NCI-H748 (cell line): ENCODE measurements around the gene MYL7.
A peak's percentile ranks its signal among the peaks of the same experiment; 100 is the strongest.
"Not testable (repeated sequence)": the region's sequence is repeated elsewhere in the genome, so short reads cannot be mapped to it uniquely, and the experiment has no call there.

Source experiments
- DNase-seq: peaks from one replicate; lab custom pipeline; 2025; ENCODE audit not compliant: unreplicated experiment; lab: John Stamatoyannopoulos, UW

Gene MYL7, protein sequence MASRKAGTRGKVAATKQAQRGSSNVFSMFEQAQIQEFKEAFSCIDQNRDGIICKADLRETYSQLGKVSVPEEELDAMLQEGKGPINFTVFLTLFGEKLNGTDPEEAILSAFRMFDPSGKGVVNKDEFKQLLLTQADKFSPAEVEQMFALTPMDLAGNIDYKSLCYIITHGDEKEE

DNA sequence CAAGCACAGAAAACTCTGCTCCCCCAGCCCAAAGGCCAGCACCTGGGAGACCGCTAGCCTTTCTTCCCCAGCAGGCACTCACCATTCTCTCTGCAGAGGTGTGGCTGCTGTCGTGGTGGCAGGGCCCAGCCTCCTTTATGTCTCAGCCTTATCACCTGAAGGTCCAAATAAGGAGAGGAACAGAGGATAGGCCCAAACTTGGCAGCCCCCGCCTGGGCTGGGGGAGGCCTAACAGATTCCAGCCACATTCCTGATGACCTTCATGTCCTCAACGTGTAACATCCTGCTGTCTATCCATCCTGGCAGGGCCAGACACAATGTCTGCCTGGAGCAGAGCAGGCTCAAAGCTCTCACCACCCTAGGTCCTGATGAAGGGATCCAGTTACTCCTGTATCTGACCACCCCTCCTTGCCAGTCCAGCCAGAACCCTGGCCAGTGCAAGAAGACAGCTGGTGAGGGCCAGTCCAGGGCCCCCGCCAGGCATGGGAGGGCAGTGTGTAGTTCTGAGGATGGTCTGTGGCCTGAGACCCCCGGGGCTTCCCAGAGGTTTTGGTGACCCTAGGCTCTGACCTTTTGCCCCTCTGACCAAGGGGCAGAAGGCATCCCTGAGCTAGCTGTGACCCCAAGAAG lies at the start of gene MYL7:
MYL7 (minus strand) TSS at position 112 of the 630 bp plus-strand sequence; CDS start at position 85, 27 bp downstream.
- no peak for DNase-seq

DNA sequence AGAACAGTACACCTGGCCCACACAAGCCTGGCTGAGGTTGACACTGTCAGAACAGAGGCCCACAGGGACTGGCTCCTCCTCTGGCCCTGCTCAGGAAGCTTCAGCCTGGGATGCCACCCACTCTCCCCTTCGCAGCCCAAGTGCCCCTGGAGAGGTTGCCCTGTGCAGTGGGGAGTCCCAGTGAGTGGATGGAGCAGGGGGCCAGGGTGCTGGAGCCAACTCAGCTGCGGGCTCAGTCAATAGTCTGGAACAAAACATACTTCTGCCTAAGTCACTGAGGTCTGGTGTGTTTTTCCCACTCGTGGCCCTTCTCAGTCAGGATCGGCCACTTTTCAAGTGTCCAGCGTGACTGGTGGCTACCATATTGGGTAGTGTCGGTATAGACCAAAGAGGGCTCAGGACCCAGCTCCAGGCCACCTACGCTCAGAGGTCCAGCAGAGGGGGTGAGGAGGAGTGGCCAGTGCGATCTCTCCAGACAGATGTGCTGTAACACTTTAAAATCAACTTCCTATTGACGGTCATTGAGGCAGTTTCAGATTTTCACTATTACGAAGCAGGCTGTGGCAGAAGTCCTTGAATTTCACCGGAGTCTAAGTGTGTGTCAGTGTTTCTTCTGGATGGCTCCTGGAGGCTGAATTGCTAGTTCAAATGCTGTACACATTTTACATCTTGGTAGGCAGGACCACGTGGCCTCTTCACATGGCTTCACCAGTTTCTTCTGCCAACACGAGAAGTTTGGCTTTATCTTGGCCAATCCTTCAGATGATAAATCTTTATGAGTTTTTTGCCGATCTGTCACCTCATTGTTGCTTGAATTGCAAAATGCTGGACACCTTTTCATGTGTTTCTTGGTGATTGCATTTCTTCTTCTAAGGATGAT lies 49.1 kb upstream of the MYL7 start:
- DNase-seq, result no peak

DNA sequence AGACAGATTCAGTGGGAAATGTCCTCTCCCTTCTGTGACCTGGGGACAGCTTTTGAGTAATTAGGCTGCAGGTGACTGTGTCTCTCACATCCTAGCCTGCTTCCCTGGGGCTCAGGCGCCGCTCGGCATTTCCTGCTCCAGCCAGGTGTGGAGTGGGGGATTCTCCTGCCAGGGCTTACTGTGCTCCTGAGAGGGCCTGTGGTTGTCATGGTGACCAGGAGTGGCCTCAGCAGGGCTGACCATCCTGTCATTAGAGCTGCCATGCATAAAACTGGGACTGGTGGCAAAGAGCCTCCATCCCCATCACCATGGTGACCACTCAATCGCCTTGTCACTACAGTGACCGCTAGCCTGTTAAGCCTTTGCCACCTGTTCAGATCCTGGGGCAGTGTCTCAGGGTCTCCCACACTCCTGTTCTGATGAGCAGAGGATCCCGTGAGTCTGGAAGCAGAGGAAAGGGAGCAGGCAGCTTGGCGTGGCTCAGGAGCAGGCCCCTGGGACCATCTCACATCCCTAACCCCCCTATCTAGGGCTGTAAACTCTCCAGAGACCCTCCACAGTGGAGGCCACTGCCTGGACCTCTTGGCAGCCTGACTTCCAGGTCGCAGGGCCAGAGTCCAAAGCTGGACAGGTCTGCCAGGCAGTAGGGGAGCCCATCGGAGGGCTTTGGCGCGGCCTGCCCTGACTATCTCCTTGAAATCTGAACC lies 48.3 kb upstream of the MYL7 start, which contains the start of gene GCK:
GCK (minus strand) TSS at position 154 of the 707 bp plus-strand sequence. CDS start 486 bp downstream, outside the sequence.
- peak; percentile 99 for DNase-seq

DNA sequence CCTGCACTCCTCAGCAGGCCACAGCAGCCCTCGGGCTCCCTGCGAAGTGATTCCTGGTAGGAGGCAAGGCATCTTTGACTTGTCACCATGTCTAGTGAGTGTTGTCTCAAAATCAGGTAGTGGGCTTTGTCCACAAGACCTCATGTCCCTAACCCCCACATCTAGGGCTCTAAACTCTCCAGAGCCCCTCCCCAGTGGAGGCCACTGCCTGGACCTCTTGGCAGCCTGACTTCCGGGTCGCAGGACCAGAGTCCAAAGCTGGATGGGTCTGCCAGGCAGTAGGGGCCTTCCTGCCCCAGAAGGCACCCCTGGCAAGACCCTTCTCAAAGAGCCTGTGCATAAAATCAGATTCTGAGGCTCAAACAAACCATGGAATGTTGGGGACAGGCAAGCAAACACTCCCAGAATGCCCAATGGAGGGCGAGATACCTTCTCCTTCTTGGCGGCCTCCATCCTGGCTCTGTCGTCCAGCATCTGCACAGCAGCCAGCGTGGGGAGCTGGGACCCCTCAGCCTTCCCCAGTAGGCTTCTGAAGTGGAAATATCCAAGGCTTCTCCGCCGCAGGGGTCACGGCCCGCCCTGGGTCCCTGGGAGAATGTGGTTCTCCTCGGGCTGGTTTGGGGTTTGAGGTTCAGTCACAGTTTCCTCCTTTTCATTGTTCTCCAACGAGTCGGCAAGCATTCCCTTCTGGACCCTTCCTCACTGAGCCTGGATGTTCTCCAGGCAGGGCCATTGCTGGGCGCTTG lies 47.5 kb upstream of the MYL7 start:
- DNase-seq, result no peak

DNA sequence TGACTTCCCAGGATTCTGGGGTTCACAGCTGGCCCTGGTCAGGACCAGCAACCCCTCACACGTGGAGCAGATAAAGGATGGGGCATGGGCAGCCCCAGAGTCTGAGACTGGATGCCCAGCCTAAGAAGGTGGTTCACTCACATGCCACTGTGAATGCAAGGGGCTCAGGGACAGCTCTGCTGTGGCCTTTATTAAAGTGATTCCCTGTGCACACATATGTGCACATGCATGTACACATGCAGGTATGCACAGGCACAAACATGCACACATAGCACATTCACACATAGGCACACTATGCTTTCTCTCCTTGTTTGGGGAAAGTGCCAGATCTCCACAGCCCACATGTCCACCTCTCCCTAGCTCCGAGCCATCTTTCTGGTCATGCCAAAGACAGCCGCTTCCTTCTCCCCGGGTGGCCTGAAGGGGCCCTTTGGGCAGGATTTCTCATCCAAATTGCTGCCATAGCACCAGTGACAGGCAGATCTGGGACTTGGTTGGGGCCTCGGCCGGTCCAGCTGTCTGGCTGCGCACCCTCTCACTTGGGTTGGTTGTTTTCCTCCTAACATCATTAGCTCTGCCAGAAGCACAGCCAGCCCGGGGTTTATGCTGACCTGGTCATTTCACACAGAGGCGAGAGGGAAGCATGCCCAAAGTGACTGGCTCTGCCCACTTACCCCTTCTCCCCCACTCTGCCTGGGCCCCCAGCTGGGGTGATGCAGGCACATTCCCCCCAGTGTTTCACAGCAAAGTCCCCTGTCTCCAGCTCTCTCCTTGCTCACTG lies 46.7 kb upstream of the MYL7 start:
- no peak for DNase-seq

DNA sequence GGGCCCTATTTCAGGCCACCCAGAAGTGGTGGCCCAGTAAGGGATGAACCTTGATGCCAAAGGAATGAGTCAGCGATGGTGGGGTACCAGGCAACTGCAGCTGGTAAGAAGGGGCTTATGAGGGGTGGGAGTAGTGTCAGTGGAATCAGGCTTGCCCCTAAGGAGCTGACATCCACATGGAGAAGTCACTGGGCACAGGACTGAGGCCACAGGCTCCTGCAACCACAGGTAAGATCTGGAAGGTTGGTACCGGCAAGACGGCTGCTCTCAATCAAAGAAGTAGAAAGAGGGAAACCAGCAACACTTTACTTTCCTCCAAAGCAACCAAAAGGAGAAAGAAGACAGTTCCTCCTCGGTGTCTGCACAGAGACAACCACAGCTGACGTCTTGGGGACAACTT lies 45.6 kb upstream of the MYL7 start:
- DNase-seq, result no peak

DNA sequence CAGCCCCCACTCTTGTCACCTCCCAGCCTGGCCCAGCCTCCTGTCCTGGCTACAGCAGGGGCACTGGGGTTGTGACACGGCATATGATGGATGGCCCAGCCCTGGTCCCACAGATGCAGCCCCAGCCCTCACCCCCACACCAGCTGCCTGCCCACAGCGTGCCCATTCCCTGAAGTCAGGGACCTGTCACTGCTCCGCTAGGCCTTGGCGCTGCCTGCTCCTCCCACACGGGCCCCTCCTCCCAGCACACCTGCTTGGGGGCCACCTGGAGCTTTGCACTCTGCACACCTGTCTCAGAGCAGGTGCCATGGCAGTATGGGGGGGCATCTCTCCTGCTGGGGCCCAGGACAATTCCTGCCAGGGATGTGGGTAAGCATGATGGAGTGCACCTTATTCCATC lies 44.6 kb upstream of the MYL7 start:
- DNase-seq, result peak; percentile 76

DNA sequence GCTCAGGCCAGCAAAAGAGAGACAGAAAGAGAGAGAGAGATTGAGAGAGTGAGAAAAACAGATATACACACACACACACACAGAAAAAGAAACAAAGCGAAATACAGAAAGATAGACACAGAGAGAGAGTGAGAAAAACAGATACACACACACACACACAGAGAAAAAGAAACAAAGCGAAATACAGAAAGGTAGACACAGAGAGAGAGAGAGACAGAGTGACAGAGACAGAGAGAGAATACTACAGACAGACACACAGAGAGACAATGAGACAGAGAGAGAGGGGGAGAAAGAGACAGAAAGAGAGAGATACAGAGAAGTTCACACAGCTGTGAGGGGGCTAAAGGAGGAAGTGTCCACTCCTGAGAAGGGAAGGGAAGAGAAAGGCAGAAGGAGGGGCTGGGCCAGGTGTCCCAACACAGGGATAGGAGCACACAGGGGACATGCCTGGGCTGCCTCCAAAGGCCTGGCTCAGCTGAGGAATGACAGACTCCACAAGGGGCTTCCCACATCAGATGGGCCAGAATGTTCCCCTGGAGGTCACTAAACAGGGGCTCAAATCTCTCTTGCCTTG lies 43.8 kb upstream of the MYL7 start:
- no peak for DNase-seq

DNA sequence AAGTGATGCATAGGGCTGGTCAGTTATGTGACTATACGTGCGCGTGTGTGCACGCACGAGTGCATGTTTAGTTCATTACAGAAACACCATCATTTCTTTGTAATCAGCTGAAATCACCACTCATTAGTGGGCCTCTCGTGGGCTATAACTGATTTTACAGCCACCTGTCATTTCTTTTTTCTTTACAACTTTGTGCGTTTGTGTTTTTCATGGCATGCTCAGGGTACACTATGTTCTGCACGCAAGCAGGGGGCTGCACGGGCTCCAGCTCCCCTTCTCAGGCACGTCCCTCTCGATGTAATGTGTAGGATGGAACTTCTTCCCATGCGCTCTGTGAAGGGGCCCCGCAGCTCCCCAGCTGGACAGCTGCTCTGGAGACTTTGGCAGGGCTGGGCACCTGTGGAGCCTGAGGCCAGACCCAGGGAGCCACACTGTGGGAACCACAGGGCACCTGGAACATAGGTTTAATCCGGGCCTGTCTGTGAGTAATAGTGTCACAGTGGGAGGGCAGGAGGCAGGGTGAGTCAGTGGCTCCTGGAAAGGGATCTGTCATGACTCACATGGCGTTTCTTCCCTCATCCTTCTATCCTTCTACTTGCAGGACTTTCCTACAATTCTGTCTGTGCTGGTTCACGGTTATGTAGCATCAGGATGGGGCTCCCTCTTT lies 43.2 kb upstream of the MYL7 start:
- DNase-seq, result no peak

DNA sequence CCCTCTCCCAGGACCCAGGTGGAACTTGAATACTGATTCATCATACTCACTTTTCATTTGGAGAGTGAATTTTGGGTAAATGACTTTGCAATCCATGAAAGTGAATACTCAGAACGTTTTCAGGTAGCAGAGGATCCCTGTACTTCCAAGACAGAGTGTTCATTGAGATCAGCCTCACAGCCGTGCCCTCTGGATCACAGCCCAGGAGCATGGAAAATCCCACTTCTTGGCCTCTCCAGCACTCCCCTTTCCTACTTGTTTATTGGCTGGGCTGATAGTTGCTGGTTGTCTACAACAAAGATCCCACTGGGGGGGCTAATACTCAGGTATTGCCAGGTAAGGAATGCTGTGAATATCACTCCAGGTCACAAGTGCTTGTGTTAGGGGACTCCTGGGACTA lies 42.3 kb upstream of the MYL7 start:
- DNase-seq, result no peak

DNA sequence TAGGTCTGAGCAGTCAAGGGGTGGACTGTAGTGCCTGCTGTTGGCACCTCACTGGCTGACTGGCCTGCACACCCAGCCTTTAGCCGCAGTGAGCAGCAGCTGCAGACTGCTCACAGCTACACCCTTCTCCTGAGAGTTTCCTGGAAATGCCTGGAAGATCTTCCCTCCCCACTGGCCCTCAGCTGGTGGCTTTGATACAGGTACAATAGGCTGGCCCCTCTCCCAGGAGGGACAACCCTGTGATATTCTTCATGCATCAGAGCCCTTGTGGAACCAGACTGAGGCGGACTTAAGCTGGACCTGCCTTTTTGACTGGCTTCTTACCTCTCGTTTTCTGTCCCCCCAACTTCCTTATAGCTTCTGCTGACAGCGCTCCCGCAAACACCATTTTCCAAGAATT lies 41.7 kb upstream of the MYL7 start:
- DNase-seq, result no peak

DNA sequence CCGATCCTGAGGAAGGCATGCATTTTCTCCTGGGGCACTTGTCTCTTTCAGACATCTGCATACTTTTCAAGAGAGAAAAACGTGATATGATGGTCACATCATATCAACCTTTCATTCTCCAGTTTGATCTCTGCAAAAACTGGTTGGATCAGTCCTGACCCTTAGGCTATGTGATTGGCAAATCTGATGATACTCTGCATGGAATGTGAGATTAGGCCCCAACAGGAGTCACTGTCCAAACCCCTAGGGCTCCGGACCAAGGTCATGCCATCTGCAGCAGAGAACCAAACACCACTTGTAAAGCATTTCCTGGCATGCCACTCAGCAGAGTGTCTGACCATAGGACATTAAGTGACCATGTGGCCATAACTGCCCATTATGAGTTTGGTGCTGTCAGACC lies 39.5 kb upstream of the MYL7 start:
- no peak for DNase-seq

DNA sequence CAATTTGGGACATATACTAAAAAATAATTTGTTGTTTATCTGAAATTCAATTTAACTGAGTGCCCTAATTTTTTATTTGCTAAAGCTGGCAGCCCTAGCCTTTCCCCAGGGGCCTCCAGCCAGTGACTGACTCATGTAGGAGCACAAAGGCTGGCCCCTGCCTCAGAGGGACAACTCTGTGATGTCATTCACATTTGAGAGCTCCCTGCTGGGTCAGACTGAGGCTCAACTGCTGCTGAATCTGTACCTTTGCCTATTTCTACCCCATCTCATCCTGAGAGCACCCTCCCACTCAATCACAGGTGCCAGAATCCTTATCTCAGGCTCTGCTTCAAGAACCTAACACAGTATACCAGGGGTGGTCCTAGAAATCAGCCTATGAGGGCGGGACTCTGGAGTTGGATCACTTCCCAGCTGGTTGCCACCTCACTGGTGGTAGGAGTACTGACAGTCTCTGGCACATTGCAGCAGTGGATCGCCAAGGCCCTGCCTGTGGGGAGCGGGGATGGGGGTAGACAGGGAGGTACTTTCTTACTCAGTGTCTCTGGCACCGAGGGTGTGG lies 36.5 kb upstream of the MYL7 start:
- no peak for DNase-seq

DNA sequence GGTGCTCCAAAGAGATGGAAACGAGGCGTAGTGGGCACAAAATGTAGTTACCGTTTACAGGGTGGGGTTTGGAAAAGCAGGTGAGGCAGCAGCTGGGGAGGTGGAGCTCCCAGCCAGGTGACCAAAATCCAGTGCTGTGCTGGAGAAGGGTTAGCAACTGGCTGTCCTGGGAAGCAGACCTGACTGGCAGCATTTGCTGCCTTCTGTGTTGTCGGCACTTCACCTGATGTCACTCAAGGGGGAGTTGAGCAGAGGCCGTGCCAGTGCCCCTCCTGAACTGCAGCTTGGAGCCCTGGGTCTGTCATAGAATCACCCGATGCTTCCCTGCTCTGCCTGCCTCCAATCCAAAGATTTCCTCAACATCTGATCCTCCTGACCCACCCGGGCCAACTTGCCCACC lies 35.4 kb upstream of the MYL7 start:
- DNase-seq, result no peak

DNA sequence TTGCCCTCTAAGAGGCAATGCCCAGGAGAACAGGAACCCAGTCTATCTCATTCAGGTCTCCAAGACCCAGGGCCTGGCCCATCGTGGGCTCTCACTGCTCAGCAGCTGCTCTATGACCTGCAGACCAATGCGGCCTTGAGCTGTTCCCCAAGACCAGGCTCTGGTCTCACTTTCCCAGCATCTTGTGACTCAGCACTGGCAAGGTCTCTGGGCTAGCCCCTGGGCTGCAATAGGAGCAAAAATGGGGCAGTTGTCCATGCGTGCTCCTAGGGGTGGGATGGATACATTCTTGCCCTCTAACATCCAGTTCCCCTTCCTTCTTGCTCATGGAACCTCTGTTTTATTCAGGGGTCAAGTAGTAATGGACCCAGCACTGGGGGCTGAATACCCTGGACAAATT lies 34.6 kb upstream of the MYL7 start:
- no peak for DNase-seq

DNA sequence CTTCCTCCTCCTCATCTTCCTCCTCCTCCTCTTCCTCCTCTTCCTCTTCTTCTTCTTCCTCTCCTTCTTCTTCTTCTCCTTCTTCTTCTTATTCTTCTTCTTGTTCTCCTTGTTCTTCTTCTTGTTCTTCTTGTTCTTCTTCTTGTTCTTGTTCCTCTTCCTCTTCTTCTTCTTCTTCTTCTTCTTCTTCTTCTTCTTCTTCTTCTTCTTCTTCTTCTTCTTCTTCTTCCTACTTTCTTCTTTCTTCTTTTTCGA lies 33.5 kb upstream of the MYL7 start:
- not testable (repeated sequence) for DNase-seq

DNA sequence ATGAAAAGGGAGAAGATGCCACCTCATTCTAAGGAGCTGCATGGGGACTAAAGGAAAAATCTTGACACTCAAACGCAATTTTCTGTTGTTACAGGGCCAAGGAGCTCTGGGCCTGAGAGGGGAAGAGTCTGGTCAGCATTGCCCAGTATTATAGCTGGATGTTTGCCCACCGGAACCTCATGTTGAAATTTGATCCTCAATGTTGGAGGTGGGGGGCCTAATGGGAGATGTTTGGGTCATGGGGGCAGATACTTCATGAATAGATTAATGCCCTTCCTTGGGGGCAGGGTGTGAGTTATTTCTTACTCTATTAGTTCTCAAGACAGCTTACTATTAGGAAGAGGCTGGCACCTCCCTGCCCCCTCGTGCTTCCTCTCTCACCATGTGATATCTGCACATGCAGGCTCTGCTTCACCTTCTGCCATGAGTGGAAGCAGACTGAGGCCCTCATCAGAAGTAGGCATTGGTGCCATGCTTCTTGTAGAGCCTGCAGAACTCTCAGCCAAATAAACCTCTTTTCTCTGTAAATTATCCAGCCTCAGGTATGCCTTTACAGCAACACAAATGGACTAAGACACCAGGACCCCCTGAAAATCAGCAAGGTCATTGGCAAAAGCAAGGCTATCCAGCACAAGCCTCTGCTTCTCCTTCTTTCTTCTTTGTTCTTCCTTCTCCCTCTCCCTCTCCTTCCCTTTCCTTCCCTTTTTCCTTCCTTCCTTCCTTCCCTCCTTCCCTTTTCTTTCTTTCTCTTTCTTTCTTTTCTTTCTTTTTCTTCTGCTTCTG lies 33.0 kb upstream of the MYL7 start:
- no peak for DNase-seq

DNA sequence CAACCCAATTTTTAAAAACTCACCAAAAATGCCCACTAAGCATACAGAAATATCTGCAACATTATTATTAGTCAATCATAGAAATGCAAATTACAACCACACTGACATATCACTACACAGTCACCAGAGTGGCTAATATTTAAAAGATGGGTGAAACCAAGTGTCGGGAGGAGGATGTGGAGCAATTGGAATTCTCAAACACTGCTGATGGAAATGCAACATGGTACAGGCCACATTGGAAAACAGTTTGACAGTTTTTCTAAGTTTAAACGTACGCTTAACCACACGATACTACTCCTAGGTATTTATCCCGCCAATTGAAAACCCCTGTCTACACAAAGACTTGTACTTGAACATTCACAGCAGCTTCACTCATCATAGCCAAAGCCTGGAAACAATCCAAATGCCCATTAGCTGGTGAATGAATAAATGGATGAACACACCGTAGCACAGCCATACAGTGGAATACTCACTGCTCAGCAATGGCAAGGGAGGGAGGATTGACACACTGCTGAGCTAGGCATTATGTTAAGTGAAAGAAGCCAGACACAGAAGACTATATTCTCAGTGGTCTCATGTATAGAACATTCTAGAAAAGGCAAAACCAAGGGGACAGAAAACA lies 31.8 kb upstream of the MYL7 start:
- peak; percentile 55 for DNase-seq
